Endodermal cell (in vitro differentiated cells): ENCODE measurements around the gene TMEM238. TPM values are rescaled to one million over a fixed set of nuclear protein-coding genes. Genes with fewer than 3 reads are reported as not detected.

Experiments
- DNase-seq: peaks from one replicate; pipeline ENCODE4 v3.0.0-alpha.2; 2017
- H3K27ac ChIP-seq: 2 replicates; pipeline ENCODE4 v1.5.1; 2013; ENCODE audit warnings: mild to moderate bottlenecking, low read depth, low read length, moderate library complexity
- H3K27me3 ChIP-seq: 2 replicates; pipeline ENCODE4 v1.6.1; 2013; ENCODE audit warnings: mild to moderate bottlenecking, low read length, moderate library complexity; ENCODE audit not compliant: insufficient read depth, control insufficient read depth, poor library complexity, severe bottlenecking
- H3K36me3 ChIP-seq: 2 replicates; pipeline ENCODE4 v1.7.0; 2013; ENCODE audit warnings: mild to moderate bottlenecking, low read length, moderate library complexity; ENCODE audit not compliant: control insufficient read depth, insufficient read depth
- H3K4me1 ChIP-seq: one replicate; pipeline ENCODE4 v1.7.0; 2013; ENCODE audit warnings: low read length; ENCODE audit not compliant: control insufficient read depth, insufficient read depth
- H3K4me3 ChIP-seq: 2 replicates; pipeline ENCODE4 v1.5.1; 2013; ENCODE audit warnings: mild to moderate bottlenecking, low read length, moderate library complexity
- H3K9ac ChIP-seq: 2 replicates; pipeline ENCODE4 v1.6.1; 2013; ENCODE audit warnings: mild to moderate bottlenecking, low read length, moderate library complexity; ENCODE audit not compliant: poor library complexity, severe bottlenecking; ENCODE audit errors: extremely low read depth
- H3K9me3 ChIP-seq: 2 replicates; pipeline ENCODE4 v1.6.1; 2013; ENCODE audit warnings: mild to moderate bottlenecking, low read length, moderate library complexity; ENCODE audit not compliant: control insufficient read depth
- H3K27ac Mint-ChIP-seq: 2 replicates; pipeline ENCODE4 v1.8.0; 2020; ENCODE audit warnings: mixed read lengths
- H3K27me3 Mint-ChIP-seq: 2 replicates; pipeline ENCODE4 v1.8.0; 2021; ENCODE audit warnings: mild to moderate bottlenecking, mixed read lengths; ENCODE audit not compliant: insufficient read depth
- H3K36me3 Mint-ChIP-seq: 2 replicates; pipeline ENCODE4 v1.8.0; 2020; ENCODE audit warnings: low read depth, mixed read lengths
- H3K4me1 Mint-ChIP-seq: 2 replicates; pipeline ENCODE4 v1.8.0; 2020; ENCODE audit warnings: mixed read lengths
- H3K4me3 Mint-ChIP-seq: 2 replicates; pipeline ENCODE4 v1.8.0; 2020; ENCODE audit warnings: mild to moderate bottlenecking, moderate library complexity, mixed read lengths
- H3K9me3 Mint-ChIP-seq: 2 replicates; pipeline ENCODE4 v1.8.0; 2020; ENCODE audit warnings: mild to moderate bottlenecking, mixed read lengths
- WGBS, 2 experiments: methylation state at CpG; one replicate each; pipeline versions ENCODE4 v1.1.5 to v1.1.7; 2013; ENCODE audit warnings: missing lambda C conversion rate in 2 of 2, mixed read lengths in 1 of 2; ENCODE audit not compliant: insufficient coverage in 1 of 2, insufficient read length in 1 of 2; 5-methylcytosine and 5-hydroxymethylcytosine counted together
- total RNA-seq, 2 donors: library from RNA; stranded (reverse); fragmentation: NEBNext Ultra II Directional in 1 of 2; extraction: Animal tissue kit (Norgen Biotek cat#: 25700) in 1 of 2; gene quantifications; 2 replicates in 1 of 2; 3 replicates in 1 of 2; pipeline ENCODE4 v1.2.1, GENCODE V29; 2021
- TF ChIP-seq, protein P1 (sequence below): fragments of 200-600 bp; sonication (generic); conservative IDR thresholded peaks from 2 replicates; pipeline ENCODE4 v1.5.0; 2021; ENCODE audit warnings: antibody characterized with exemption, mild to moderate bottlenecking

Gene TMEM238
- total RNA-seq, 2 donors from 2014 or later: 3.9 to 4.4 TPM

GRCh38 chr19:55341595-55342531, 42.2 kb downstream of the TMEM238 start:
- no peaks in the 10 kb centered on the region for H3K9me3 ChIP-seq
- H3K4me1 Mint-ChIP-seq: peaks cover 12% of the 10 kb centered on the region
- H3K27me3 Mint-ChIP-seq: peaks cover 4% of the 10 kb centered on the region
- WGBS, 2 experiments: 91% methylated on average over 17 to 50 of the region's 50 CpGs
- H3K4me3 Mint-ChIP-seq: peak overlapping the region; percentile 89
- no peak for DNase-seq
- H3K4me1 ChIP-seq: no peaks in the 10 kb centered on the region
- no peaks in the 10 kb centered on the region for H3K9me3 Mint-ChIP-seq
- H3K27ac ChIP-seq: no peak overlapping the region
- peak overlapping the region; percentile 83 for H3K27ac Mint-ChIP-seq
- H3K36me3 Mint-ChIP-seq: peaks cover 41% of the 10 kb centered on the region
- H3K27me3 ChIP-seq: no peaks in the 10 kb centered on the region
- no peak overlapping the region for H3K9ac ChIP-seq
- H3K36me3 ChIP-seq: peaks cover 35% of the 10 kb centered on the region
- TF ChIP-seq, protein P1, sequence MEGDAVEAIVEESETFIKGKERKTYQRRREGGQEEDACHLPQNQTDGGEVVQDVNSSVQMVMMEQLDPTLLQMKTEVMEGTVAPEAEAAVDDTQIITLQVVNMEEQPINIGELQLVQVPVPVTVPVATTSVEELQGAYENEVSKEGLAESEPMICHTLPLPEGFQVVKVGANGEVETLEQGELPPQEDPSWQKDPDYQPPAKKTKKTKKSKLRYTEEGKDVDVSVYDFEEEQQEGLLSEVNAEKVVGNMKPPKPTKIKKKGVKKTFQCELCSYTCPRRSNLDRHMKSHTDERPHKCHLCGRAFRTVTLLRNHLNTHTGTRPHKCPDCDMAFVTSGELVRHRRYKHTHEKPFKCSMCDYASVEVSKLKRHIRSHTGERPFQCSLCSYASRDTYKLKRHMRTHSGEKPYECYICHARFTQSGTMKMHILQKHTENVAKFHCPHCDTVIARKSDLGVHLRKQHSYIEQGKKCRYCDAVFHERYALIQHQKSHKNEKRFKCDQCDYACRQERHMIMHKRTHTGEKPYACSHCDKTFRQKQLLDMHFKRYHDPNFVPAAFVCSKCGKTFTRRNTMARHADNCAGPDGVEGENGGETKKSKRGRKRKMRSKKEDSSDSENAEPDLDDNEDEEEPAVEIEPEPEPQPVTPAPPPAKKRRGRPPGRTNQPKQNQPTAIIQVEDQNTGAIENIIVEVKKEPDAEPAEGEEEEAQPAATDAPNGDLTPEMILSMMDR: no peak
- peak overlapping the region; percentile 94 for H3K4me3 ChIP-seq

DNA sequence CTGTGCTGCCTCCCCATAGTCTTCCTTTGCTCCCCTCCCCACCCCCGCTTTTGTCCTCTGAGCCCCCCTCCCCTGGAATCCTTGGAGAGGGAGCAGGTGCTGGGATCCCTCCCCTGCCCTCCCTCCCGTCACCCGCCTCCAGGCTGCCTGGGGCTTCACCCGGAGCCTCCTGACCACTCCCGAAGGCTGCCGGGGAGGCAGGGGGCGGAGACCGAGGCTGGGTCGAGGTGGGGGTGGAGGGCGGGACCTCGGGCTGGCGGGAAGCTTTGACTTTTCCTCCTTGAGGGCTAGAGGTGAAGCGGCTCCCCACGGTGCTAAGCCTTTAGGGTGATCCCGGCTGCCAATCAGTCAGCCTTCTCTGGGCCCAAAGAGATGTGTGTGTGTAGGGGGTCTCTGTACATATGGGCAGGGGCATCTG, 42.9 kb downstream of the TMEM238 start:
- peaks cover 41% of the 10 kb centered on the region for H3K36me3 Mint-ChIP-seq
- 6% methylated on average over 14 of the region's 15 CpGs; no CpG with 5 or more reads in 1 of the 2 experiments for WGBS, 2 experiments
- peaks cover 12% of the 10 kb centered on the region for H3K4me1 Mint-ChIP-seq
- peak; percentile 94 for DNase-seq
- H3K9me3 Mint-ChIP-seq: no peaks in the 10 kb centered on the region
- Histone ChIP-seq H3K9me3 (no peaks in the 10 kb centered on the region), H3K4me1 (no peaks in the 10 kb centered on the region), H3K27me3 (no peaks in the 10 kb centered on the region), H3K27ac (peak overlapping the region; percentile 82), H3K4me3 (peak overlapping the region; percentile 94), H3K9ac (peak overlapping the region; percentile 88), H3K36me3 (peaks cover 35% of the 10 kb centered on the region)
- H3K27ac Mint-ChIP-seq: peak overlapping the region; percentile 96
- H3K27me3 Mint-ChIP-seq: peaks cover 8% of the 10 kb centered on the region
- peak overlapping the region; percentile 89 for H3K4me3 Mint-ChIP-seq
- TF ChIP-seq, protein P1: no peak

DNA sequence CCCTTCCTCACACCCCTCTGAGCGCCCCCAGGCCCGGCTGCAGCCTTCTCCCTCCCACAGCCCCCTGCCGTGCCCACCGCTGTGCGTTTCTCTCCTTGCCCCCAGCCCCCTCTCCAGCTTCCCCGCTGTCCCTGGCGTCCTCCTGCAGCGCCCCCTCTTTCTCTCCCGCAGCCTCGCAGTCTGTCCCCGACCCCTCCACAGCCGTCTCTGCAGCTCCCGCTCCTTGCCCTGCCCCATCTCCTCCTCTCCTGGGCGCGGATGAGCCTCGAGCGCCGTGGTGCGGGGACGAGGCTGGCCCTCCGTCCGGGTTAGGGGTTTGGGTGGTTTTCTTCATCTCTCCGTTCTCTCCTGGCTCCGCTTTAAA, 43.3 kb downstream of the TMEM238 start:
- Mint-ChIP-seq H3K27me3 (peaks cover 8% of the 10 kb centered on the region), H3K27ac (peak overlapping the region; percentile 96)

More for the DNA sequence above, 43.3 kb downstream of the TMEM238 start:
- H3K9me3 ChIP-seq: no peaks in the 10 kb centered on the region
- peaks cover 12% of the 10 kb centered on the region for H3K4me1 Mint-ChIP-seq
- H3K36me3 ChIP-seq: peaks cover 35% of the 10 kb centered on the region
- H3K27me3 ChIP-seq: no peaks in the 10 kb centered on the region
- TF ChIP-seq, protein P1: peak; percentile 24
- DNase-seq: no peak
- H3K4me3 Mint-ChIP-seq: peak overlapping the region; percentile 89
- H3K4me1 ChIP-seq: no peaks in the 10 kb centered on the region
- no peaks in the 10 kb centered on the region for H3K9me3 Mint-ChIP-seq
- peaks cover 40% of the 10 kb centered on the region for H3K36me3 Mint-ChIP-seq
- H3K27ac ChIP-seq: peak overlapping the region; percentile 82
- peak overlapping the region; percentile 88 for H3K9ac ChIP-seq
- H3K4me3 ChIP-seq: peak overlapping the region; percentile 94
- WGBS, 2 experiments: 0 to 1% methylated on average over 4 to 23 of the region's 24 CpGs
